GM21786 (cell line): ENCODE data around the gene PSTPIP2.
"Not testable (repeated sequence)": the region's sequence is repeated elsewhere in the genome, so short reads cannot be mapped to it uniquely, and the experiment has no call there.

Experiments
- ATAC-seq: cut with Tn5 transposase; IDR thresholded peaks from one replicate; pipeline ENCODE4 v1.9.1; 2021; ENCODE audit not compliant: unreplicated experiment

The PSTPIP2 gene

GRCh38 chr18:46070232-46070631, 1.8 kb downstream of the PSTPIP2 start:
- ATAC-seq, result no peak

GRCh38 chr18:46069524-46069923, 2.5 kb downstream of the PSTPIP2 start:
- no peak for ATAC-seq

- ATAC-seq, result no peak
Observed at GRCh38 chr18:46068763-46069162, 3.3 kb downstream of the PSTPIP2 start.

- ATAC-seq, result no peak
Observed at GRCh38 chr18:46067438-46068007, 4.5 kb downstream of the PSTPIP2 start.

- no peak for ATAC-seq
Observed at GRCh38 chr18:46062781-46063180, 9.3 kb downstream of the PSTPIP2 start.

- no peak for ATAC-seq
Observed at GRCh38 chr18:46061796-46062195, 10.3 kb downstream of the PSTPIP2 start.

- no peak for ATAC-seq
Observed at GRCh38 chr18:46061387-46061786, 10.7 kb downstream of the PSTPIP2 start.

GRCh38 chr18:46060359-46060841, 11.7 kb downstream of the PSTPIP2 start:
- ATAC-seq, result no peak

GRCh38 chr18:46055838-46056230, 16.2 kb downstream of the PSTPIP2 start:
- ATAC-seq, result no peak

GRCh38 chr18:46054956-46055837, 16.9 kb downstream of the PSTPIP2 start:
- ATAC-seq, result peak; percentile 41

GRCh38 chr18:46053368-46054095, 18.5 kb downstream of the PSTPIP2 start:
- no peak for ATAC-seq

GRCh38 chr18:46051731-46052461, 20.2 kb downstream of the PSTPIP2 start:
- ATAC-seq, result no peak

GRCh38 chr18:46050268-46050667, 21.8 kb downstream of the PSTPIP2 start:
- no peak for ATAC-seq

- ATAC-seq, result no peak
Observed at GRCh38 chr18:46048641-46049040, 23.4 kb downstream of the PSTPIP2 start.

GRCh38 chr18:46047369-46047768, 24.7 kb downstream of the PSTPIP2 start:
- ATAC-seq, result not testable (repeated sequence)

- ATAC-seq, result no peak
Observed at GRCh38 chr18:46046688-46047087, 25.4 kb downstream of the PSTPIP2 start.

- no peak for ATAC-seq
Observed at GRCh38 chr18:46046126-46046525, 25.9 kb downstream of the PSTPIP2 start.

GRCh38 chr18:46042571-46043123, 29.4 kb downstream of the PSTPIP2 start:
- ATAC-seq, result no peak

GRCh38 chr18:46040747-46041104, 31.3 kb downstream of the PSTPIP2 start:
- ATAC-seq, result no peak

GRCh38 chr18:46040033-46040746, 31.9 kb downstream of the PSTPIP2 start:
- no peak for ATAC-seq
